Activated T-helper 1 cell treated with anti-CD3 and anti-CD28 coated beads, Interleukin-12 subunit alpha, Interleukin-12 subunit beta, Interleukin-2, Interleukin-4 antibody, amounts not matched to agents 30 ng/mL and 10 ng/mL and 1 ng/mL, durations not matched to agents 14 hours and 24 hours and 36 hours (primary cell): Measurements from ENCODE around the gene ESR1. TPM values are rescaled to one million over a fixed set of nuclear protein-coding genes. Genes with fewer than 3 reads are reported as not detected.
"Not testable (repeated sequence)": the region's sequence is repeated elsewhere in the genome, so short reads cannot be mapped to it uniquely, and the experiment has no call there.

Experiments used
- DNase-seq: peaks from one replicate; pipeline ENCODE4 v3.0.0; 2021; ENCODE audit warnings: low spot score
- H3K27ac Mint-ChIP-seq: one replicate; pipeline ENCODE4 v1.8.0; 2021; ENCODE audit warnings: mild to moderate bottlenecking, mixed read lengths
- H3K27me3 Mint-ChIP-seq: one replicate; pipeline ENCODE4 v1.8.0; 2022; ENCODE audit warnings: mild to moderate bottlenecking, moderate library complexity, mixed read lengths; ENCODE audit not compliant: insufficient read depth
- H3K36me3 Mint-ChIP-seq: one replicate; pipeline ENCODE4 v1.8.0; 2021; ENCODE audit warnings: low read depth, mixed read lengths
- H3K4me1 Mint-ChIP-seq: one replicate; pipeline ENCODE4 v1.8.0; 2021; ENCODE audit warnings: low read depth, mixed read lengths
- H3K4me3 Mint-ChIP-seq: one replicate; pipeline ENCODE4 v1.8.0; 2021; ENCODE audit warnings: mild to moderate bottlenecking, moderate library complexity, mixed read lengths
- H3K9me3 Mint-ChIP-seq: one replicate; pipeline ENCODE4 v1.8.0; 2021; ENCODE audit warnings: mixed read lengths
- intact Hi-C: fragments of 100-400 bp; cut with micrococcal nuclease; formaldehyde crosslinking; loops from one replicate; pipeline ENCODE4 v1.15.1; 2024
- total RNA-seq: library from RNA; stranded (reverse); gene quantifications from 2 replicates; pipeline ENCODE4 v1.2.3, GENCODE V29; 2022

ESR1 gene
- total RNA-seq, 1 donor from 2014 or later = 0.34 TPM

DNA sequence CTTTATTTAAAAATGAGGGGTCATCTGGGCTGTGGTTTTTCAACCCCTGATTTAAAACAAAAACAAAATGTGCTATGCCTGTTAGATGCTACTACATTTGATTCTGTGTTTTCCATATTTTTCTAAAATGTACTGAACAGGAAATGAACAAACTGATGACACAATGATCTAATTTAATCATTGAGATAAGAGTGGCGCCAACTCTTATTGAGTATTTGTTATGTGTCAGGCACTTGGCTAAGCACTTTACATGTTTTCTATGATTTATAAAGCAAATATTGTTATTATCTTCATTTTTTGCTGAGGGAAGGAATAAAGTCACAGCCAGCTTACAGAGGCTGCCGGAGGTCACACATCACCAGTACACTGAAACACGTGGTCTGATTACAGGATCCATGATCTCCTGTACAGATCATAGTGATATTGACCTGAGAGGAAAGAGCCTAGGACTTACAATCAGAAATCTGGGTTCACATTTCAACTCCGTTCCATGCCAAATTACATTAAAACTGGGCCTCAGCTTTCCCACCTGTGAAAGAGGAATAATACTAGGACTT, 166.7 kb downstream of the ESR1 start:
- DNase-seq = no peak
- Mint-ChIP-seq H3K36me3 (no peaks in the 10 kb centered on the region), H3K4me1 (no peaks in the 10 kb centered on the region), H3K27me3 (peaks cover 18% of the 10 kb centered on the region), H3K4me3 (no peak overlapping the region), H3K27ac (no peak overlapping the region), H3K9me3 (no peaks in the 10 kb centered on the region)
- intact Hi-C loops = no loop called here

DNA sequence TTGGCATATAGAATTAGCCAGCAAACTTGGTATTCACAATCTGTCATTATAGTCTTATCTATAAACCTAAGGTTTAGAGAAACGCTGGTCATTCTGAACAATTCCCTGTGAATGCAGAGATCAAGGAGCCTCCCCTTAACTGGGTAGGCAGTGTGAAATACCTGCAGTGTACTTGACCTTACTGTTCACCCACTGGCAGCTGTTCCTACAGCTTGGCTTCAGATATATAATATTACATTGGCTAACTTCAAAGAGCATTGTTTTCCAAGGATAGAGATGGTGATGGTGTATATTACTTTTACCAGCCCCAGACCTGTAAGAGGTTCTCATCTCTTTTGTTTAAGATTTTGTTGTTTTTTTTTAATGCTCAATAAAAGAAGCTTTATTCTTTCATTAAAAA, 168.3 kb downstream of the ESR1 start:
- no peak overlapping the region for H3K27ac Mint-ChIP-seq
- no peaks in the 10 kb centered on the region for H3K36me3 Mint-ChIP-seq
- intact Hi-C loops = no loop called here
- no peaks in the 10 kb centered on the region for H3K4me1 Mint-ChIP-seq
- DNase-seq = no peak
- H3K9me3 Mint-ChIP-seq = no peaks in the 10 kb centered on the region
- H3K4me3 Mint-ChIP-seq = no peak overlapping the region
- H3K27me3 Mint-ChIP-seq = peaks cover 17% of the 10 kb centered on the region

DNA sequence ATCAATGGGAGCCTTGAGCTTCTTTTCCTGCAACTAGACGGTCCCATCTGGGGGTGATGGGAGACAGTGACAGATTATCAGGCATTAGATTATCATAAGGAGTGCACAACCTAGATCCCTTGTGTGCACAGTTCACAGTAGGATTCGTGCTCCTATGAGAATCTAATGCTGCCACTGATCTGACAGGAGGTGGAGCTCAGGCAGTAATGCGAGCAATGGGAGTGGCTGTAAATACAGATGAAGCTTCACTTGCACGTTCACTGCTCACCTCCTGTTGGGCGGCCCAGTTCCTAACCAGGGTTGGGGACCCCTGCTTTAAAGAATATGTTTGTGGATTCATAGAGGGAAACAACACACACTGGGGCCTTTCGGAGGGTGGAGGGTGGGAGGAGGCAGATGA, 180.7 kb downstream of the ESR1 start:
- DNase-seq, H3K36me3 Mint-ChIP-seq, H3K4me1 Mint-ChIP-seq, H3K4me3 Mint-ChIP-seq, intact Hi-C loops, H3K27ac Mint-ChIP-seq, H3K9me3 Mint-ChIP-seq, H3K27me3 Mint-ChIP-seq: not testable (repeated sequence)

DNA sequence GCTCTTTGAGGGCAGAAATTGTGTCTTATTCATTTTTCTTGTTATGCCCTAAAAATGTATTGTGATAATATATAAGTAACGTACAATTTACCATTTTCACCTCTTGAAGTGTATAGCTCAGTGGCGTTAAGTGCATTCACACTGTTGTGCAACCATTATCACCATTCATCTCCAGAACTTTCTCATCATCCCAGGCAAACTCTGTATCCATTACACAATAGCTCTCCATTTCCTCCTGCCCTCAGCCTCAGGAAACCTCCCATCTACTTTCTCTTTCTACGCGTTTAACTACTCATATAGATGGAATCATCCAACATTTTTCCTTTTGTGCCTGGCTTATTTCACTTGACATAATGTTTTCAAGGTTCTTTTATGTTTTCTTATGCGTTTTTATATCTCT, 184.6 kb downstream of the ESR1 start:
- H3K9me3 Mint-ChIP-seq = no peaks in the 10 kb centered on the region
- no peak for DNase-seq
- H3K4me3 Mint-ChIP-seq = no peak overlapping the region
- no peaks in the 10 kb centered on the region for H3K36me3 Mint-ChIP-seq
- peaks cover 2% of the 10 kb centered on the region for H3K27me3 Mint-ChIP-seq
- H3K27ac Mint-ChIP-seq = no peak overlapping the region
- H3K4me1 Mint-ChIP-seq = no peaks in the 10 kb centered on the region
- intact Hi-C loops = no loop called here

DNA sequence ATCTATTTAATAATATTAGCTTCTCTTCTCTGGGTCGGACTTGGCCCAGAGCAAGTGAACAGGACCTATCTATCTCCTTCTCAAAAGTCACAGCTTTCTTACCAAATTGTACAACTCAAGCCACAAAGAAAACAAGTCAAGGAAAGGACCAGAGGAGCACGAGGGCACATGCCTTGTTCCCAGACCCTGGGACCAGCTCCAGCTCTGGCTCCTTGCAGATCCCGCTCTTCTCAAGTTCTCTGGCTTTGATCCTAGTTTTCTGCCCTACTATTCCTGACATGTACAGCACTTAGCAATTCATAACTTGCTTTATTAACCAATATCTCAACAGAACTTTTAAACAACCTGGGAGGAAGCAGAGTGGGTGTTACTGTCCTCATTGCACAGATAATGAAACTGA, 185.9 kb downstream of the ESR1 start:
- no peak for DNase-seq
- Mint-ChIP-seq H3K27me3 (peaks cover 2% of the 10 kb centered on the region), H3K27ac (no peak overlapping the region), H3K4me3 (no peak overlapping the region), H3K9me3 (no peaks in the 10 kb centered on the region), H3K36me3 (no peaks in the 10 kb centered on the region), H3K4me1 (no peaks in the 10 kb centered on the region)
- intact Hi-C loops = no loop called here

DNA sequence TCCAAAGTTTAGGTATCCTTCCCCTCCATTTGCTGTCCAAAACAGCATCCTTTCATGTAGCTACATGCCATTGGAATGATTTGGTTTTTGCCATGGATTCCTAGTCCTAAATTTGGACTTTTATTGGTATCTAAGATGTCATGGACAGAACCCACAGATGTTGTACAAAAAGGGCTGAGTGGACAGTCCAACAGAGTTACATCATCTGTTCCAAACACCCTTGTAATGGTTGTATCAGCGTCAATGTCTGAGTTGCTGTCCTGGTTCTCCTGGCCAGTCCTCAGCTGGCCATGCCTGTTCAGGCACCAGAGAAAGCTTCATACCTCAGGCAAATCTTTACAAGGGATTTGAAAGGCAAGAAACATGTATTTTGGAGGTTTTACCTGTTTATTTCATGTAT, 191.3 kb downstream of the ESR1 start:
- no peak overlapping the region for H3K4me3 Mint-ChIP-seq
- no peaks in the 10 kb centered on the region for H3K9me3 Mint-ChIP-seq
- no peaks in the 10 kb centered on the region for H3K4me1 Mint-ChIP-seq
- intact Hi-C loops = no loop called here
- no peaks in the 10 kb centered on the region for H3K36me3 Mint-ChIP-seq
- no peak for DNase-seq
- H3K27ac Mint-ChIP-seq = no peak overlapping the region
- H3K27me3 Mint-ChIP-seq = no peaks in the 10 kb centered on the region

DNA sequence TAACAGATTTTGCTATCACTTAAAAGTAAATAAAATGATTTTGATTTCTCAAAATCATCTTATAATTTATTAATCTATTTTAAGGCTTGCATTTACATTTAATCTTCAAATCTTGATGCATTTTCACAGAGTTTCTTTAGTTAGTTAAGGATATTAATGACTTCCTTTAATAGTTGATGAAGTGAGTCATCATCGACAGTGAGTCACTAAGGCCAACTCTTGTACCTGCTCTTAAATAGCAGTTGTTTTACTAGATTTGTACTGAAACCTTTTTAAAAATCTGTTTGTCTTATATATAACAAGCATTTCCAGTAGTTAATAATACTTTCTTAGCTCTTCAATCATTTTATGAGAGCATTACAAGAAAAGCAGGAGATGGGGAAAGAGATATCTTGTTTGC, 191.7 kb downstream of the ESR1 start:
- intact Hi-C loops = no loop called here
- DNase-seq = no peak
- Mint-ChIP-seq H3K4me1 (no peaks in the 10 kb centered on the region), H3K4me3 (no peak overlapping the region), H3K9me3 (no peaks in the 10 kb centered on the region), H3K27ac (no peak overlapping the region), H3K36me3 (no peaks in the 10 kb centered on the region), H3K27me3 (no peaks in the 10 kb centered on the region)

DNA sequence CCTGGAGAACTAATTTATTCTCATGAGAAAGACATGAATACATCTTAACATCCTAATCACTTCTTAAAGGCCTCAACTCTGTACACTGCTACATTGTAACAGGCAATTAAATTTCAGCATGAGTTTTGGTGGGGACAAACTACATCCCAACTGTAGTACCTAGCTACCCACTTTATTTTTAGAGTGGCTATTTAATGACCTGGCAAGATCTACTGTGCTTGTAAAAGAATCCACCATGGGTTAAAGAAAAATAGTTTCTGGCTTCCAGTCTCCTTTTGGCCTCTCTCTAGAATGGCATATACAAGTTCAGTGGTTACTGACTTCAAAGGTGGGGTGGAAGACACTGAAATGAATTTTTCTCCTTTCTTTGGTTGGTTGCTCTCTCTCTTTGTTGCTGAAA, 193.9 kb downstream of the ESR1 start:
- intact Hi-C loops = no loop called here
- no peaks in the 10 kb centered on the region for H3K4me1 Mint-ChIP-seq
- H3K4me3 Mint-ChIP-seq = no peak overlapping the region
- DNase-seq = no peak
- H3K36me3 Mint-ChIP-seq = no peaks in the 10 kb centered on the region
- no peak overlapping the region for H3K27ac Mint-ChIP-seq
- no peaks in the 10 kb centered on the region for H3K27me3 Mint-ChIP-seq
- H3K9me3 Mint-ChIP-seq = no peaks in the 10 kb centered on the region

DNA sequence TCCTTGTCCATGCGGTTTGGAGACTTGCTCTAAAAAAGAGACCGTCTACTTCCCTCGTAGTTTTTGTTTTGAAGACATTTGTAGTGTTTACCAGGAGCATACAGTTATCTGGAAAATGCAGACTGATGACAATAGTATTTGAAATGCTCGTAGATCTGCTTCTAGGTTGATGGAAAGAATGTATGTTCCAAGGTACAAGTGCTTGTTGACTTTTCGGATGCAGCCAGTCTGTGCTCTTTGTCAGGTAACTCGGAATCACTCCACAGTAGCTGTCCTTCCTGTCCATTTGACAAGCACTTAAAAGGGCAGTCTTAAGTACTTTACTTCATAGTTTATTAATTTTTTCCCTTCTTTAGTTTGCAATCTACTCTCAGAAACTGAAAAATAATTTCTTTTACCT, 194.8 kb downstream of the ESR1 start:
- DNase-seq = no peak
- Mint-ChIP-seq H3K27ac (no peak overlapping the region), H3K36me3 (no peaks in the 10 kb centered on the region), H3K4me1 (no peaks in the 10 kb centered on the region), H3K9me3 (no peaks in the 10 kb centered on the region), H3K27me3 (no peaks in the 10 kb centered on the region), H3K4me3 (no peak overlapping the region)
- intact Hi-C loops = no loop called here

DNA sequence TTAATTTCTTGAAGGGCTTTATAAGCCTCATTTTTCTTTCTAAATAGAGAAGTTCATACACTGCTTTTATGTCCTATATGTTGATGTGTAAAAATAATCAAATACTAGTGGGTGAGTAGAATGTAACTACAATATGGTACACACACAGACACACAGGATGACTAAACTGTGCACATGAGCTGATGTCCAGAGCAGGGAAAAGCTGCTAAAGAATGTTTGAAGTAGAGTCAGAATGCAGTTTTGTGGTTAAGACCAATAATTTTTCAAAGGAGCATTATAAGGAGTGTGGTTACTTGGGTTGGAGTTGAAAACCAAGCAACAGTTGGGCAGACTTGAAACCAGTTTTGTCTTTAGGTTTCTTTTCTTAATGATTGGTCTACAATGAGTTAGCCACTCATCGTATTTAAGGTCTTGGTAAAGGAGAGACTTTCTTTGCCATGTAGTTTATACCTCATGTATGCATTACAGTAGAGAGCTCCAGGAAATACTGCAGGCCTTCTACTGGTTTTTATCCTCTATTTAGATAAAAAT, 196.6 kb downstream of the ESR1 start:
- no peaks in the 10 kb centered on the region for H3K4me1 Mint-ChIP-seq
- H3K4me3 Mint-ChIP-seq = no peak overlapping the region
- intact Hi-C loops = no loop called here
- H3K27me3 Mint-ChIP-seq = no peaks in the 10 kb centered on the region
- DNase-seq = no peak
- H3K27ac Mint-ChIP-seq = no peak overlapping the region
- H3K36me3 Mint-ChIP-seq = no peaks in the 10 kb centered on the region
- H3K9me3 Mint-ChIP-seq = no peaks in the 10 kb centered on the region

DNA sequence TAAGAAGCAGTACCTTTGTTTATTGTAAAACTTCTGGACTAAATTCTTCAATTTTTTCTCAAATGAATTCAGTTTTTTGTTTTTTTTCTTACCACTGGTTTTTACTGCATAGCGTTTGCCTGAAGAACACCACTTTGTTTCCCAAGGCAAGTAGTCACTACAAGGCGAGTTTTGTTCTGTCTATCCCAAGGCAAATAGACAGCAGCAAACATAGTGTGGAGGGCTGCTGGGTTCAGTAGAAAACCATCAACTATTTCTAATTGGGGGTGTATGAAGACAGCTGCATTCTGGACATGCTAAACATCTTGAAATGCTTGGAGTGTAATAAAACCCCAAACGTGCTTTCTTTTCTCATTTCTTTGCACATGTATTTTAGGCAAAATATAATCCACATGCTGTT, 197.4 kb downstream of the ESR1 start:
- DNase-seq = no peak
- H3K27ac Mint-ChIP-seq = no peak overlapping the region
- no peaks in the 10 kb centered on the region for H3K9me3 Mint-ChIP-seq
- no peaks in the 10 kb centered on the region for H3K36me3 Mint-ChIP-seq
- peaks cover 2% of the 10 kb centered on the region for H3K27me3 Mint-ChIP-seq
- H3K4me3 Mint-ChIP-seq = no peak overlapping the region
- intact Hi-C loops = no loop called here
- H3K4me1 Mint-ChIP-seq = no peaks in the 10 kb centered on the region

DNA sequence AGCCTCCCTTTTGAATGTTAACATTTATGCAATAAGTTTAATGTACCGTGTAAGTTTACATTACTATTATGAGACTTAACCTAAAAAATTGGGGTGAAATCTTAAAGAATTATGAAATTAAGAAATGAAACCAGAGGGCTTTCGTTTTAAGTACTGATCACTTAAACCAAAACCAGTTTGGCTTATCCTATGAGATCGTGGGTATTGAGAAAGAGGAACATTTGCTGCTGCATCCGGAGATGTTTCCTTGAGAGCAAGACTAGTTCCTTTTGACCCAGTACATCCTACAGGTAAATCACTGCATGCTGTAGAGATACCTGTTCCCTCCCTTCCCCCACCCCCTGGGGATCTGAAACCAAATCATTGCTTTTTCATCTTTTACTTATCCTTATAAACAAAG, 201.3 kb downstream of the ESR1 start:
- no peaks in the 10 kb centered on the region for H3K4me1 Mint-ChIP-seq
- no peak overlapping the region for H3K27ac Mint-ChIP-seq
- peaks cover 2% of the 10 kb centered on the region for H3K27me3 Mint-ChIP-seq
- no peaks in the 10 kb centered on the region for H3K36me3 Mint-ChIP-seq
- no peak for DNase-seq
- no peaks in the 10 kb centered on the region for H3K9me3 Mint-ChIP-seq
- intact Hi-C loops = no loop called here
- no peak overlapping the region for H3K4me3 Mint-ChIP-seq

DNA sequence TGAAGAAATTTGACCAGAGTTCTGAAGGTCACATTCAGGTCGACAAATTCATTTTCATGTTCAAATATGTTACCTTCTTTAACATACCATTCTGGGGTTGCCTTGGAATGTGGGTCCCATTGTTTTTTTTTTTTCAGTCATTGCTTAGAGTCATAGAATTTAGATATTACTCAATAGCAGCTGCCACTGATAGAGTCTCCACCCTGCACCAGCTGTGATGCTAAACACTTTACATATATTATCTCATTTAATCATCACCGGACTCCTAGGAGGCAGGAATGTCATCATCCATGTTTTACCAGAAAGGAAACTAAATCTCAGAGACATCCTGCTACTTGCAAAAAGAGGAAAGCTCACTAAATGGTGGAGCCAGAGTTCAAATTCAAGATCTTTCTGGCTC, 204.7 kb downstream of the ESR1 start:
- Mint-ChIP-seq H3K4me1 (no peaks in the 10 kb centered on the region), H3K36me3 (no peaks in the 10 kb centered on the region), H3K4me3 (no peak overlapping the region), H3K9me3 (no peaks in the 10 kb centered on the region), H3K27me3 (peaks cover 2% of the 10 kb centered on the region), H3K27ac (no peak overlapping the region)
- DNase-seq = no peak
- intact Hi-C loops = no loop called here

DNA sequence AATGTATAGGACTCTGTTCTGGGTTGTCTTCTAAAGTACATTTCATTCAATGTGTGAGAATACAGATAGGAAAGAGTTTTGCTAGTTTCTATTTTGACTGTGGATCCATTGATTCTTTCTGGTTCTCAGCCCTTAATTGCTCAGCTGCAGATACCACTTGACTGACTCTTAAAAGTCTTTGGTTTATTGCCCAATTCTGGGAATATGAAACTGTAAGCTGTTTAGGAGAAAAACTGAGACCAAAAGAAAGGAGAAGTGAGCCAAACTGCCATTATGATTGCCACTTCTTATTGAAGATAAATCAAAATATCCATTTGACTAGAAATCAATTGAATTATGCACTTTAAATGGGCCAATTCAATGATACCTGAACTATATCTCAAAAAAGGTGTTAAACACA, 211.4 kb downstream of the ESR1 start:
- Mint-ChIP-seq H3K9me3 (no peaks in the 10 kb centered on the region), H3K4me3 (no peak overlapping the region), H3K4me1 (no peaks in the 10 kb centered on the region), H3K27ac (no peak overlapping the region), H3K36me3 (no peaks in the 10 kb centered on the region), H3K27me3 (no peaks in the 10 kb centered on the region)
- intact Hi-C loops = no loop called here
- no peak for DNase-seq
